Parathyroid adenoma (tissue), 2 donors: ENCODE data around the gene ERBB2.
A peak's percentile ranks its signal among the peaks of the same experiment; 100 is the strongest.

Source experiments
- H2AFZ ChIP-seq: fragments of 300-600 bp; sonication (generic); one replicate; pipeline ENCODE4 v1.7.0; 2017; ENCODE audit warnings: antibody characterized with exemption, mild to moderate bottlenecking
- H3K27ac ChIP-seq: fragments of 300-600 bp; sonication (generic); one replicate; pipeline ENCODE4 v1.7.0; 2017
- H3K27me3 ChIP-seq: fragments of 300-600 bp; sonication (generic); one replicate; pipeline ENCODE4 v1.7.0; 2017; ENCODE audit warnings: low read length; ENCODE audit not compliant: control insufficient read depth, insufficient read depth
- H3K36me3 ChIP-seq: fragments of 300-600 bp; sonication (generic); one replicate; pipeline ENCODE4 v1.7.0; 2017; ENCODE audit warnings: low read length; ENCODE audit not compliant: control insufficient read depth, insufficient read depth
- H3K4me1 ChIP-seq: fragments of 300-600 bp; sonication (generic); one replicate; pipeline ENCODE4 v1.7.0; 2017; ENCODE audit warnings: control low read depth
- H3K4me2 ChIP-seq: fragments of 300-600 bp; sonication (generic); one replicate; pipeline ENCODE4 v1.7.0; 2017; ENCODE audit warnings: low read length
- H3K4me3 ChIP-seq: fragments of 300-600 bp; sonication (generic); one replicate; pipeline ENCODE4 v1.7.0; 2017; ENCODE audit warnings: low read depth, low read length
- H3K79me2 ChIP-seq: fragments of 300-600 bp; sonication (generic); one replicate; pipeline ENCODE4 v1.7.0; 2017; ENCODE audit warnings: control low read depth
- H3K9ac ChIP-seq: fragments of 300-600 bp; sonication (generic); one replicate; pipeline ENCODE4 v1.7.0; 2017; ENCODE audit warnings: mild to moderate bottlenecking
- H3K9me3 ChIP-seq: fragments of 300-600 bp; sonication (generic); one replicate; pipeline ENCODE4 v1.7.0; 2017; ENCODE audit warnings: low read length; ENCODE audit not compliant: control insufficient read depth
- TF ChIP-seq, protein P1 (sequence below): fragments of 300-600 bp; sonication (generic); IDR thresholded peaks from one replicate; pipeline ENCODE4 v1.7.0; 2017; ENCODE audit warnings: antibody characterized with exemption, mild to moderate bottlenecking
- donor health status: primary hyperparathyroidism.

Gene ERBB2

GRCh38 chr17:39753514-39754160 is 53.8 kb downstream of the ERBB2 start:
- Histone ChIP-seq H3K27ac (peak overlapping the region; percentile 79), H3K9me3 (no peaks in the 10 kb centered on the region), H3K27me3 (no peaks in the 10 kb centered on the region), H3K36me3 (no peaks in the 10 kb centered on the region), H3K79me2 (no peaks in the 10 kb centered on the region), H3K4me1 (peaks cover 10% of the 10 kb centered on the region), H3K4me2 (peak overlapping the region; percentile 98), H2AFZ (peak overlapping the region; percentile 98), H3K4me3 (peak overlapping the region; percentile 88), H3K9ac (no peak overlapping the region)
- TF ChIP-seq, protein P1, sequence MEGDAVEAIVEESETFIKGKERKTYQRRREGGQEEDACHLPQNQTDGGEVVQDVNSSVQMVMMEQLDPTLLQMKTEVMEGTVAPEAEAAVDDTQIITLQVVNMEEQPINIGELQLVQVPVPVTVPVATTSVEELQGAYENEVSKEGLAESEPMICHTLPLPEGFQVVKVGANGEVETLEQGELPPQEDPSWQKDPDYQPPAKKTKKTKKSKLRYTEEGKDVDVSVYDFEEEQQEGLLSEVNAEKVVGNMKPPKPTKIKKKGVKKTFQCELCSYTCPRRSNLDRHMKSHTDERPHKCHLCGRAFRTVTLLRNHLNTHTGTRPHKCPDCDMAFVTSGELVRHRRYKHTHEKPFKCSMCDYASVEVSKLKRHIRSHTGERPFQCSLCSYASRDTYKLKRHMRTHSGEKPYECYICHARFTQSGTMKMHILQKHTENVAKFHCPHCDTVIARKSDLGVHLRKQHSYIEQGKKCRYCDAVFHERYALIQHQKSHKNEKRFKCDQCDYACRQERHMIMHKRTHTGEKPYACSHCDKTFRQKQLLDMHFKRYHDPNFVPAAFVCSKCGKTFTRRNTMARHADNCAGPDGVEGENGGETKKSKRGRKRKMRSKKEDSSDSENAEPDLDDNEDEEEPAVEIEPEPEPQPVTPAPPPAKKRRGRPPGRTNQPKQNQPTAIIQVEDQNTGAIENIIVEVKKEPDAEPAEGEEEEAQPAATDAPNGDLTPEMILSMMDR = no peak

- Histone ChIP-seq H3K27me3 (no peaks in the 10 kb centered on the region), H3K9me3 (no peaks in the 10 kb centered on the region), H2AFZ (peak overlapping the region; percentile 98), H3K4me2 (peak overlapping the region; percentile 98), H3K4me1 (peaks cover 10% of the 10 kb centered on the region), H3K79me2 (no peaks in the 10 kb centered on the region), H3K4me3 (peak overlapping the region; percentile 88), H3K36me3 (no peaks in the 10 kb centered on the region), H3K9ac (peak overlapping the region; percentile 58), H3K27ac (peak overlapping the region; percentile 79)
- TF ChIP-seq, protein P1 = peak; percentile 97
Observed at GRCh38 chr17:39754161-39754957, 54.5 kb downstream of the ERBB2 start.

GRCh38 chr17:39754958-39755553 is 55.2 kb downstream of the ERBB2 start:
- Histone ChIP-seq H3K4me1 (peaks cover 10% of the 10 kb centered on the region), H3K27me3 (no peaks in the 10 kb centered on the region), H2AFZ (peak overlapping the region; percentile 98), H3K9ac (no peak overlapping the region), H3K36me3 (no peaks in the 10 kb centered on the region), H3K9me3 (no peaks in the 10 kb centered on the region), H3K27ac (peak overlapping the region; percentile 79), H3K4me3 (peak overlapping the region; percentile 88), H3K79me2 (no peaks in the 10 kb centered on the region), H3K4me2 (peak overlapping the region; percentile 98)
- TF ChIP-seq, protein P1 = no peak

- peak overlapping the region; percentile 79 for H3K27ac ChIP-seq
- peak overlapping the region; percentile 98 for H2AFZ ChIP-seq
- H3K36me3 ChIP-seq = no peaks in the 10 kb centered on the region
- H3K4me1 ChIP-seq = peaks cover 8% of the 10 kb centered on the region
- no peaks in the 10 kb centered on the region for H3K9me3 ChIP-seq
- H3K4me2 ChIP-seq = no peak overlapping the region
- no peaks in the 10 kb centered on the region for H3K79me2 ChIP-seq
- no peak overlapping the region for H3K4me3 ChIP-seq
- no peaks in the 10 kb centered on the region for H3K27me3 ChIP-seq
- no peak overlapping the region for H3K9ac ChIP-seq
- TF ChIP-seq, protein P1 = no peak
Observed at GRCh38 chr17:39755554-39756379, 55.9 kb downstream of the ERBB2 start.
